GM06990 (cell line): ENCODE data around the gene GALK2.

Source experiments
- DNase-seq: peaks from one replicate; pipeline ENCODE4 v3.0.0-alpha.2; 2011; ENCODE audit not compliant: insufficient read length; ENCODE audit errors: extremely low read depth
- H3K27me3 ChIP-seq: replicated peaks from 2 replicates; pipeline ENCODE4 v1.6.0; 2011; ENCODE audit warnings: low read length; ENCODE audit not compliant: control insufficient read depth, insufficient read depth
- H3K36me3 ChIP-seq: 2 replicates; pipeline ENCODE4 v1.5.1; 2011; ENCODE audit warnings: low read length; ENCODE audit not compliant: control insufficient read depth, insufficient read depth
- H3K4me3 ChIP-seq: replicated peaks from 2 replicates; pipeline ENCODE4 v1.5.1; 2011; ENCODE audit warnings: low read depth, mild to moderate bottlenecking, control low read depth, low read length
- TF ChIP-seq, protein P1 (sequence below): IDR thresholded peaks from 2 replicates; pipeline ENCODE4 v1.5.1; 2011; ENCODE audit warnings: low read length, control low read depth, mild to moderate bottlenecking, inconsistent platforms; ENCODE audit not compliant: insufficient read depth, poor library complexity, severe bottlenecking

GALK2 gene

DNA sequence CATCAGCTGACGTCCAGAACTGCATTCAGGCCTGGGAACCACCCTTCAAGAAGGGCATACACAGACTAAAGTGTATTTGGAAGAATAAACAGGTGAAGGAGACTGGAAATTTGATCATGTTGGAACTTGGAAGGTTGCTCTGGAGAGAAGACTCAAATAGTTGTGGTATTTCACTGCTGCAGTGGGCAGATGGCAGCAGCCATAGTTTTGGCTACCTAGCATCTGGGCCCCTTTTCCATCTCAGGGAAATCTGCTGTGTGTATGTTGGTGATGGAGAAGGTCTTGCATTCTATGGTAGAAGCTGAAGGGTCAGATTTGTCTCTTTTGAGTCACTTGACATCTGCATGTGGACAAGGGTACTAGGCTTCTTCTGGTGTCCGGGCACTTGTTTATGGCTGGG, 138.6 kb downstream of the GALK2 start:
- peaks cover 2% of the 10 kb centered on the region for H3K36me3 ChIP-seq
- TF ChIP-seq, protein P1, sequence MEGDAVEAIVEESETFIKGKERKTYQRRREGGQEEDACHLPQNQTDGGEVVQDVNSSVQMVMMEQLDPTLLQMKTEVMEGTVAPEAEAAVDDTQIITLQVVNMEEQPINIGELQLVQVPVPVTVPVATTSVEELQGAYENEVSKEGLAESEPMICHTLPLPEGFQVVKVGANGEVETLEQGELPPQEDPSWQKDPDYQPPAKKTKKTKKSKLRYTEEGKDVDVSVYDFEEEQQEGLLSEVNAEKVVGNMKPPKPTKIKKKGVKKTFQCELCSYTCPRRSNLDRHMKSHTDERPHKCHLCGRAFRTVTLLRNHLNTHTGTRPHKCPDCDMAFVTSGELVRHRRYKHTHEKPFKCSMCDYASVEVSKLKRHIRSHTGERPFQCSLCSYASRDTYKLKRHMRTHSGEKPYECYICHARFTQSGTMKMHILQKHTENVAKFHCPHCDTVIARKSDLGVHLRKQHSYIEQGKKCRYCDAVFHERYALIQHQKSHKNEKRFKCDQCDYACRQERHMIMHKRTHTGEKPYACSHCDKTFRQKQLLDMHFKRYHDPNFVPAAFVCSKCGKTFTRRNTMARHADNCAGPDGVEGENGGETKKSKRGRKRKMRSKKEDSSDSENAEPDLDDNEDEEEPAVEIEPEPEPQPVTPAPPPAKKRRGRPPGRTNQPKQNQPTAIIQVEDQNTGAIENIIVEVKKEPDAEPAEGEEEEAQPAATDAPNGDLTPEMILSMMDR: no peak
- no peak for DNase-seq
- no peaks in the 10 kb centered on the region for H3K27me3 ChIP-seq
- no peak overlapping the region for H3K4me3 ChIP-seq

DNA sequence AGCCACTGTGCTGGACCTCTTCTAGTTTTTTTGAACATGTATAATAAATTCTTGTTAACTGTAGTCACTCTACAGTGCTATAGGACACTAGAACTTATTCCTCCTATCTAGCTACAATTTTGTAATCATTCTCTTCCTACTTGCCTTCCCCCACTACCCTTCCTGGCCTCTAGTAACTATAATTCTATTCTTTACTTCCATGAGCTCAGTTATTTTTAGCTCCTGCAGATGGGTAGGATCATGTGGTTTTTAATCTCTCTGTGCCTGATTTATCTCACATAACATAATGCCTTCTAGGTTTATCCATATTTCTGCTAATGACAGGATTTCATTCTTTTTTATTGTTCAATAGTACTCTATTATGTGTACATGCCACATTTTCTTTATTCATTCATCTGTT, 139.8 kb downstream of the GALK2 start:
- Histone ChIP-seq H3K36me3 (no peaks in the 10 kb centered on the region; the same call in none of the 2 replicates), H3K27me3 (no peaks in the 10 kb centered on the region), H3K4me3 (no peak overlapping the region)
- DNase-seq: no peak
- TF ChIP-seq, protein P1: no peak

DNA sequence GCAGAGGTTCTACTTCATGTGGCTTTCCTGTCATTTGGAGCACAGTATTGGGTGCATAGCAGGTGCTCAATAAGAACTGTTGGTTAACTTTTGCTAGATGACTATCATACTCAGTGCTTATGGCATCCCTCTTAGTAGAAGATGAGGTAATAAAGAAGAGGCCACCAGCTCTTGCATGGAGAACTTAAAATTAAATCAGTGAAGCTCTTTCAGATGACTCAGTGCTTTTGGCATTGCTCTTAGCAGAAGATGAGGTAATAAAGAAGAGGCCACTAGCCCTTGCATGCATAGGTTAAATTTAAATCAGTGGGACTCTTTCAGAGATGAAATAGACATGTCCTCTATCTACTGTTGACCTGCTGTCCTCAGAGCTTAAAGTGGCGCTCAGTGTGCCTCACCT, 143.6 kb downstream of the GALK2 start:
- H3K4me3 ChIP-seq: no peak overlapping the region
- H3K27me3 ChIP-seq: no peaks in the 10 kb centered on the region
- DNase-seq: no peak
- TF ChIP-seq, protein P1: no peak
- H3K36me3 ChIP-seq: no peaks in the 10 kb centered on the region; the same call in none of the 2 replicates

GRCh38 chr15:49314716-49315115, 144.7 kb downstream of the GALK2 start:
- Histone ChIP-seq H3K4me3 (no peak overlapping the region), H3K36me3 (peaks cover 2% of the 10 kb centered on the region), H3K27me3 (no peaks in the 10 kb centered on the region)
- TF ChIP-seq, protein P1: no peak
- no peak for DNase-seq

GRCh38 chr15:49315391-49315823, 145.4 kb downstream of the GALK2 start:
- no peak overlapping the region for H3K4me3 ChIP-seq
- TF ChIP-seq, protein P1: no peak
- H3K27me3 ChIP-seq: no peaks in the 10 kb centered on the region
- peaks cover 2% of the 10 kb centered on the region for H3K36me3 ChIP-seq
- DNase-seq: no peak

DNA sequence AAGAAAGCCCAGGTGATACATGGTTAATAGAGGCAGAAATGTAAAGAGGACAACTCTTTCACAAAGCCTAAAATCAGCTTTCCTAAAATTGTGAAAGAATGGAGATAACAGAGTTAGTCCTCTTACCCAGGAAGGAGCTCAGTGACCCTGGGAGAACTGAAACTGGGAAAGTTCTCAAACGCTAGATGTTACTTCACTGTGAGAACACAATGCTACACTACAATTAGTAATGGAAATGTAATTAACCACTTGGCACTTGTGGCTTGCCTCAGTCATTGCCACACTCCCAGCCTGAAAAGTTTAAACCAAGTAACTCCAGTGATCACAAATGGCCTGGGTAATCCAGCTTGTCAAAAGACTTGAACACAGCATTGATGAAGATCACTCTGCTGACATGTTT, 150.3 kb downstream of the GALK2 start:
- DNase-seq: no peak
- peaks cover 2% of the 10 kb centered on the region; the same call in 1 of the 2 replicates for H3K36me3 ChIP-seq
- H3K4me3 ChIP-seq: no peak overlapping the region
- TF ChIP-seq, protein P1: no peak
- H3K27me3 ChIP-seq: no peaks in the 10 kb centered on the region
